HepG2 (cell line): ENCODE data around the gene VPS9D1. TPM values are rescaled to one million over a fixed set of nuclear protein-coding genes. Genes with fewer than 3 reads are reported as not detected.
A peak's percentile ranks its signal among the peaks of the same experiment; 100 is the strongest.

ENCODE experiments used
- DPF2 ChIP-seq: sonication (generic); formaldehyde crosslinking; IDR thresholded peaks from 2 replicates; pipeline ENCODE4 v1.4.0; 2020; ENCODE audit warnings: mild to moderate bottlenecking, low read depth, missing genetic modification reagents, borderline replicate concordance
- EZH2 ChIP-seq: conservative IDR thresholded peaks from 2 replicates; pipeline ENCODE4 v1.6.1; 2012; ENCODE audit warnings: mild to moderate bottlenecking, low read depth, low read length, moderate library complexity
- FOXK1 ChIP-seq: sonication (generic); formaldehyde crosslinking; IDR thresholded peaks from 2 replicates; pipeline ENCODE4 v1.4.0; 2020; ENCODE audit warnings: low read depth, missing genetic modification reagents, borderline replicate concordance
- HOXD1 ChIP-seq: sonication (generic); formaldehyde crosslinking; IDR thresholded peaks from 2 replicates; pipeline ENCODE4 v1.5.0; 2020; ENCODE audit warnings: missing genetic modification reagents
- KAT8 ChIP-seq: IDR thresholded peaks from 2 replicates; pipeline ENCODE4 v1.6.1; 2016; ENCODE audit warnings: missing genetic modification reagents, missing compliant biosample characterization
- KLF11 ChIP-seq: IDR thresholded peaks from 2 replicates; pipeline ENCODE4 v1.6.1; 2016; ENCODE audit warnings: missing compliant biosample characterization
- MYNN ChIP-seq: sonication (generic); formaldehyde crosslinking; IDR thresholded peaks from 2 replicates; pipeline ENCODE4 v1.4.0; 2020; ENCODE audit warnings: mild to moderate bottlenecking, low read depth, missing genetic modification reagents
- RAD51 ChIP-seq: fragments of 450-650 bp; IDR thresholded peaks from 2 replicates; pipeline ENCODE4 v1.6.1; 2016; ENCODE audit warnings: borderline replicate concordance
- SIN3A ChIP-seq: IDR thresholded peaks from 2 replicates; pipeline ENCODE4 v1.6.1; 2011; ENCODE audit warnings: low read depth, mild to moderate bottlenecking, control low read depth, low read length, borderline replicate concordance
- TEAD3 ChIP-seq: optimal IDR thresholded peaks from 2 replicates; pipeline ENCODE3; 2016; ENCODE audit warnings: borderline replicate concordance
- YEATS2 ChIP-seq: sonication (generic); formaldehyde crosslinking; IDR thresholded peaks from 2 replicates; pipeline ENCODE4 v1.4.0; 2020; ENCODE audit warnings: missing genetic modification reagents, borderline replicate concordance
- ZFP37 ChIP-seq: sonication (generic); formaldehyde crosslinking; IDR thresholded peaks from 2 replicates; pipeline ENCODE4 v1.4.0; 2020; ENCODE audit warnings: missing genetic modification reagents, borderline replicate concordance
- ZNF780A ChIP-seq: sonication (generic); formaldehyde crosslinking; IDR thresholded peaks from 2 replicates; pipeline ENCODE4 v1.8.0; 2022; ENCODE audit warnings: mild to moderate bottlenecking, missing genetic modification reagents, moderate library complexity
- polyA plus RNA-seq, 8 experiments: library from polyadenylated mRNA; depleted of rRNA in 3 of 8; stranded (reverse) in 7 of 8; unstranded in 1 of 8; fragments of >200 nt; fragmentation: Illumina TruSeq in 4 of 8; extraction: Trizol in 4 of 8; gene quantifications; 2 replicates each; pipeline versions ENCODE4 v1.2.1 to v1.2.3, GENCODE V29; 2011 to 2016; ENCODE audit warnings: low read depth in 4 of 8, missing spikeins in 1 of 8, mixed read lengths in 1 of 8; ENCODE audit not compliant: insufficient read depth in 1 of 8
- total RNA-seq, 5 experiments: library from RNA; depleted of rRNA; stranded (reverse); fragments of >200 nt; fragmentation: Illumina TruSeq; extraction: Trizol; gene quantifications; 2 replicates each; pipeline ENCODE4 v1.2.3, GENCODE V29; 2016; ENCODE audit warnings: low read depth in 1 of 5
- TF ChIP-seq, protein P1 (sequence below): sonication (generic); formaldehyde crosslinking; IDR thresholded peaks from 2 replicates; pipeline ENCODE4 v1.4.0; 2020; ENCODE audit warnings: missing genetic modification reagents
- TF ChIP-seq, protein P2 (sequence below): sonication (generic); formaldehyde crosslinking; IDR thresholded peaks from 2 replicates; pipeline ENCODE4 v1.4.0; 2020; ENCODE audit warnings: missing genetic modification reagents
- TF ChIP-seq, protein P3 (sequence below): sonication (generic); formaldehyde crosslinking; IDR thresholded peaks from 2 replicates; pipeline ENCODE4 v1.8.1; 2023; ENCODE audit warnings: mild to moderate bottlenecking, missing genetic modification reagents
- TF ChIP-seq, protein P4 (sequence below): sonication (generic); formaldehyde crosslinking; IDR thresholded peaks from 2 replicates; pipeline ENCODE4 v1.9.0; 2021; ENCODE audit warnings: missing genetic modification reagents, borderline replicate concordance
- TF ChIP-seq, protein P5 (sequence below): sonication (generic); formaldehyde crosslinking; IDR thresholded peaks from 2 replicates; pipeline ENCODE4 v1.4.0; 2020; ENCODE audit warnings: missing genetic modification reagents, borderline replicate concordance

Gene VPS9D1
- total and polyA plus RNA-seq, 2 of the 13 experiments (the other 11 are each of a cell fraction or from before 2014, with no cell fraction given): 10.1 to 13.2 TPM

DNA sequence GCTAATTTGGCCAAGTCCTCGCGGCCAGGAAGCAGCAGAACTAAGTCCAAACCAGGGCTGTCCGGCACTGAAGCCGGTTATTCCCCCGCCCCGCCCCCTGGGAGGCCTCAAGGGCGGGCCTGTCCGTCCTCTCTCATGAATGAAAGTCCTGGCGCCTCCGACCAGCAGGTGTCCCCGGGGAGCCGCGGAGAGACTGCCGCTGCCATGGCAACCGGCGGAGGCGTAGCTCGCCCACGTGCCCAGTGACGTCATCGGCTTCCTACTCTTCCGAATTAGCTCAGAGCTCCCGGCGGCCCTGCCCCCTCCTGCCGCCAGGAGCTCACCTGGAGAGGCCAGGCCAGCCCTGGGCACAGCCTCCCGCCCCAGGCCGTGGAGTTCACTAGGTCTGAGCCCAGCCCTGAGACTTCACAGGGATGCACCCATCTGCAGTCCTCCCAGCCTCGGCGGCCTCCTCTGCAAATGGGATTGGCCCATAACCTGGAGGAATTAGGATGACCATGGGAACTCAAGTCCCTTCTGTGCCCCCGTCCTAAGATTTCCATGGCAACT, 20.5 kb downstream of the VPS9D1 start (continued):
- TF ChIP-seq, protein P1, sequence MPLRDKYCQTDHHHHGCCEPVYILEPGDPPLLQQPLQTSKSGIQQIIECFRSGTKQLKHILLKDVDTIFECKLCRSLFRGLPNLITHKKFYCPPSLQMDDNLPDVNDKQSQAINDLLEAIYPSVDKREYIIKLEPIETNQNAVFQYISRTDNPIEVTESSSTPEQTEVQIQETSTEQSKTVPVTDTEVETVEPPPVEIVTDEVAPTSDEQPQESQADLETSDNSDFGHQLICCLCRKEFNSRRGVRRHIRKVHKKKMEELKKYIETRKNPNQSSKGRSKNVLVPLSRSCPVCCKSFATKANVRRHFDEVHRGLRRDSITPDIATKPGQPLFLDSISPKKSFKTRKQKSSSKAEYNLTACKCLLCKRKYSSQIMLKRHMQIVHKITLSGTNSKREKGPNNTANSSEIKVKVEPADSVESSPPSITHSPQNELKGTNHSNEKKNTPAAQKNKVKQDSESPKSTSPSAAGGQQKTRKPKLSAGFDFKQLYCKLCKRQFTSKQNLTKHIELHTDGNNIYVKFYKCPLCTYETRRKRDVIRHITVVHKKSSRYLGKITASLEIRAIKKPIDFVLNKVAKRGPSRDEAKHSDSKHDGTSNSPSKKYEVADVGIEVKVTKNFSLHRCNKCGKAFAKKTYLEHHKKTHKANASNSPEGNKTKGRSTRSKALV (CRISPR knock-in tag): no peak; the same call in 1 of the 2 replicates
- peak; percentile 61; the same call in 1 of the 2 replicates for TF ChIP-seq ZFP37 (CRISPR knock-in tag)
- TF ChIP-seq HOXD1: no peak
- peak; percentile 70; the same call in 1 of the 2 replicates for TF ChIP-seq FOXK1 (CRISPR knock-in tag)
- TF ChIP-seq YEATS2 (CRISPR knock-in tag): peak; percentile 68; the same call in 1 of the 2 replicates
- peak; percentile 49 for TF ChIP-seq TEAD3 (CRISPR knock-in tag)
- TF ChIP-seq, protein P2, sequence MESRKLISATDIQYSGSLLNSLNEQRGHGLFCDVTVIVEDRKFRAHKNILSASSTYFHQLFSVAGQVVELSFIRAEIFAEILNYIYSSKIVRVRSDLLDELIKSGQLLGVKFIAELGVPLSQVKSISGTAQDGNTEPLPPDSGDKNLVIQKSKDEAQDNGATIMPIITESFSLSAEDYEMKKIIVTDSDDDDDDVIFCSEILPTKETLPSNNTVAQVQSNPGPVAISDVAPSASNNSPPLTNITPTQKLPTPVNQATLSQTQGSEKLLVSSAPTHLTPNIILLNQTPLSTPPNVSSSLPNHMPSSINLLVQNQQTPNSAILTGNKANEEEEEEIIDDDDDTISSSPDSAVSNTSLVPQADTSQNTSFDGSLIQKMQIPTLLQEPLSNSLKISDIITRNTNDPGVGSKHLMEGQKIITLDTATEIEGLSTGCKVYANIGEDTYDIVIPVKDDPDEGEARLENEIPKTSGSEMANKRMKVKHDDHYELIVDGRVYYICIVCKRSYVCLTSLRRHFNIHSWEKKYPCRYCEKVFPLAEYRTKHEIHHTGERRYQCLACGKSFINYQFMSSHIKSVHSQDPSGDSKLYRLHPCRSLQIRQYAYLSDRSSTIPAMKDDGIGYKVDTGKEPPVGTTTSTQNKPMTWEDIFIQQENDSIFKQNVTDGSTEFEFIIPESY (CRISPR knock-in tag): peak; percentile 69
- no peak for TF ChIP-seq EZH2
- no peak for TF ChIP-seq MYNN (CRISPR knock-in tag)
- TF ChIP-seq SIN3A: peak; percentile 98
- TF ChIP-seq KLF11 (CRISPR knock-in tag): peak; percentile 73
- TF ChIP-seq, protein P3, sequence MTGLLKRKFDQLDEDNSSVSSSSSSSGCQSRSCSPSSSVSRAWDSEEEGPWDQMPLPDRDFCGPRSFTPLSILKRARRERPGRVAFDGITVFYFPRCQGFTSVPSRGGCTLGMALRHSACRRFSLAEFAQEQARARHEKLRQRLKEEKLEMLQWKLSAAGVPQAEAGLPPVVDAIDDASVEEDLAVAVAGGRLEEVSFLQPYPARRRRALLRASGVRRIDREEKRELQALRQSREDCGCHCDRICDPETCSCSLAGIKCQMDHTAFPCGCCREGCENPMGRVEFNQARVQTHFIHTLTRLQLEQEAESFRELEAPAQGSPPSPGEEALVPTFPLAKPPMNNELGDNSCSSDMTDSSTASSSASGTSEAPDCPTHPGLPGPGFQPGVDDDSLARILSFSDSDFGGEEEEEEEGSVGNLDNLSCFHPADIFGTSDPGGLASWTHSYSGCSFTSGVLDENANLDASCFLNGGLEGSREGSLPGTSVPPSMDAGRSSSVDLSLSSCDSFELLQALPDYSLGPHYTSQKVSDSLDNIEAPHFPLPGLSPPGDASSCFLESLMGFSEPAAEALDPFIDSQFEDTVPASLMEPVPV (CRISPR knock-in tag): peak; percentile 71; the same call in 1 of the 2 replicates
- TF ChIP-seq ZNF780A (CRISPR knock-in tag): no peak
- peak; percentile 36; the same call in 1 of the 2 replicates for TF ChIP-seq DPF2
- peak; percentile 80 for TF ChIP-seq KAT8
- TF ChIP-seq, protein P4, sequence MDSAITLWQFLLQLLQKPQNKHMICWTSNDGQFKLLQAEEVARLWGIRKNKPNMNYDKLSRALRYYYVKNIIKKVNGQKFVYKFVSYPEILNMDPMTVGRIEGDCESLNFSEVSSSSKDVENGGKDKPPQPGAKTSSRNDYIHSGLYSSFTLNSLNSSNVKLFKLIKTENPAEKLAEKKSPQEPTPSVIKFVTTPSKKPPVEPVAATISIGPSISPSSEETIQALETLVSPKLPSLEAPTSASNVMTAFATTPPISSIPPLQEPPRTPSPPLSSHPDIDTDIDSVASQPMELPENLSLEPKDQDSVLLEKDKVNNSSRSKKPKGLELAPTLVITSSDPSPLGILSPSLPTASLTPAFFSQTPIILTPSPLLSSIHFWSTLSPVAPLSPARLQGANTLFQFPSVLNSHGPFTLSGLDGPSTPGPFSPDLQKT (CRISPR knock-in tag): no peak
- TF ChIP-seq, protein P5, sequence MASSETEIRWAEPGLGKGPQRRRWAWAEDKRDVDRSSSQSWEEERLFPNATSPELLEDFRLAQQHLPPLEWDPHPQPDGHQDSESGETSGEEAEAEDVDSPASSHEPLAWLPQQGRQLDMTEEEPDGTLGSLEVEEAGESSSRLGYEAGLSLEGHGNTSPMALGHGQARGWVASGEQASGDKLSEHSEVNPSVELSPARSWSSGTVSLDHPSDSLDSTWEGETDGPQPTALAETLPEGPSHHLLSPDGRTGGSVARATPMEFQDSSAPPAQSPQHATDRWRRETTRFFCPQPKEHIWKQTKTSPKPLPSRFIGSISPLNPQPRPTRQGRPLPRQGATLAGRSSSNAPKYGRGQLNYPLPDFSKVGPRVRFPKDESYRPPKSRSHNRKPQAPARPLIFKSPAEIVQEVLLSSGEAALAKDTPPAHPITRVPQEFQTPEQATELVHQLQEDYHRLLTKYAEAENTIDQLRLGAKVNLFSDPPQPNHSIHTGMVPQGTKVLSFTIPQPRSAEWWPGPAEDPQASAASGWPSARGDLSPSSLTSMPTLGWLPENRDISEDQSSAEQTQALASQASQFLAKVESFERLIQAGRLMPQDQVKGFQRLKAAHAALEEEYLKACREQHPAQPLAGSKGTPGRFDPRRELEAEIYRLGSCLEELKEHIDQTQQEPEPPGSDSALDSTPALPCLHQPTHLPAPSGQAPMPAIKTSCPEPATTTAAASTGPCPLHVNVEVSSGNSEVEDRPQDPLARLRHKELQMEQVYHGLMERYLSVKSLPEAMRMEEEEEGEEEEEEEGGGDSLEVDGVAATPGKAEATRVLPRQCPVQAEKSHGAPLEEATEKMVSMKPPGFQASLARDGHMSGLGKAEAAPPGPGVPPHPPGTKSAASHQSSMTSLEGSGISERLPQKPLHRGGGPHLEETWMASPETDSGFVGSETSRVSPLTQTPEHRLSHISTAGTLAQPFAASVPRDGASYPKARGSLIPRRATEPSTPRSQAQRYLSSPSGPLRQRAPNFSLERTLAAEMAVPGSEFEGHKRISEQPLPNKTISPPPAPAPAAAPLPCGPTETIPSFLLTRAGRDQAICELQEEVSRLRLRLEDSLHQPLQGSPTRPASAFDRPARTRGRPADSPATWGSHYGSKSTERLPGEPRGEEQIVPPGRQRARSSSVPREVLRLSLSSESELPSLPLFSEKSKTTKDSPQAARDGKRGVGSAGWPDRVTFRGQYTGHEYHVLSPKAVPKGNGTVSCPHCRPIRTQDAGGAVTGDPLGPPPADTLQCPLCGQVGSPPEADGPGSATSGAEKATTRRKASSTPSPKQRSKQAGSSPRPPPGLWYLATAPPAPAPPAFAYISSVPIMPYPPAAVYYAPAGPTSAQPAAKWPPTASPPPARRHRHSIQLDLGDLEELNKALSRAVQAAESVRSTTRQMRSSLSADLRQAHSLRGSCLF (CRISPR knock-in tag): no peak
- peak; percentile 85 for TF ChIP-seq RAD51
